ENCODE measurements around the gene COL12A1. TPM values are rescaled to one million over a fixed set of nuclear protein-coding genes. Genes with fewer than 3 reads are reported as not detected.

The COL12A1 gene
- total and polyA plus RNA-seq, 10 of the 15 experiments (the other 5 are each of a cell fraction or from before 2014, with no cell fraction given): under 0.01 to 0.69 (median 0.11) TPM; not detected in 6

DNA sequence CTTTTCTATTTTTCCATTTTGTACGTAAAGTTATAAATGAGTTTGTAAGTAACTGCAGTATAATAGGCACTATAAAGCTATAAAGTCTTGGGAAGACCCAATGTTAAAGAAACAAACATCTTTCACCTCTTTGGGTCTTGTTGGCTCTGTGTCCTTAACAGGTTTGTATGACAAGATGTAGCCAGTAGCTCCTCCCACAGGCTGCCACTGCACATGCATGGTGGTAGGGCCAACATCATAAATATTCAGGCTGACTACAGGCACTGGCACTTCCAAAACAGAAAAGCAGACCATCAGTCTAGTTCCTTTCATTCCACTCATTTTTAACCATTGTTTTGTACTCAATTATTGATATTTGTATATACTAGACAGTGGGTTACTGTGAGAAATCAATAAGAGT is 59.9 kb downstream of the COL12A1 start:
- WGBS (ENCODE audit: insufficient coverage, insufficient replicate concordance, low lambda C conversion rate, missing lambda C conversion rate): 88% methylated on average over 1 of the region's 1 CpG
- H3K36me3 ChIP-seq (ENCODE audit: control insufficient read depth in 2 of 2, insufficient read depth in 2 of 2, low read length in 1 of 2): no peaks in the 10 kb centered on the region
- H3K27me3 ChIP-seq (replicated peaks in 1 of 2; ENCODE audit: control insufficient read depth in 2 of 2, insufficient read depth in 2 of 2, low read length in 1 of 2): no peaks in the 10 kb centered on the region
- POLR2A ChIA-PET: no interaction called here
- H3K4me2 ChIP-seq (ENCODE audit: control insufficient read depth, insufficient read depth): no peak overlapping the region
- intact Hi-C loops (cut with micrococcal nuclease; ENCODE audit: unreplicated experiment): no loop called here
- CTCF ChIA-PET: no interaction called here
- H3K4me1 ChIP-seq (ENCODE audit: control insufficient read depth, insufficient read depth, low read length): no peaks in the 10 kb centered on the region; the same call in 1 of the 2 replicates
- H3K9ac ChIP-seq (ENCODE audit: control insufficient read depth, insufficient read depth, low read length): no peak overlapping the region
- SMC1A ChIA-PET (ENCODE audit: uncharacterized antibody, unreplicated experiment): no interaction called here
- in situ Hi-C loops (cut with MboI): no loop called here
- DNase-seq (ENCODE audit: low read depth, low spot score) (no peak), ATAC-seq (no peak), FAIRE-seq (no peak)
- no peaks in the 10 kb centered on the region for H3K79me2 ChIP-seq (ENCODE audit: control insufficient read depth, insufficient read depth, low read length)
- TF ChIP-seq, protein P1, sequence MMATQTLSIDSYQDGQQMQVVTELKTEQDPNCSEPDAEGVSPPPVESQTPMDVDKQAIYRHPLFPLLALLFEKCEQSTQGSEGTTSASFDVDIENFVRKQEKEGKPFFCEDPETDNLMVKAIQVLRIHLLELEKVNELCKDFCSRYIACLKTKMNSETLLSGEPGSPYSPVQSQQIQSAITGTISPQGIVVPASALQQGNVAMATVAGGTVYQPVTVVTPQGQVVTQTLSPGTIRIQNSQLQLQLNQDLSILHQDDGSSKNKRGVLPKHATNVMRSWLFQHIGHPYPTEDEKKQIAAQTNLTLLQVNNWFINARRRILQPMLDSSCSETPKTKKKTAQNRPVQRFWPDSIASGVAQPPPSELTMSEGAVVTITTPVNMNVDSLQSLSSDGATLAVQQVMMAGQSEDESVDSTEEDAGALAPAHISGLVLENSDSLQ (IDR thresholded peaks at IDR 0.05): no peak
- TF ChIP-seq YY1 (IDR thresholded peaks at IDR 0.05; ENCODE audit: low read depth, low read length): no peak
- TF ChIP-seq, protein P2, sequence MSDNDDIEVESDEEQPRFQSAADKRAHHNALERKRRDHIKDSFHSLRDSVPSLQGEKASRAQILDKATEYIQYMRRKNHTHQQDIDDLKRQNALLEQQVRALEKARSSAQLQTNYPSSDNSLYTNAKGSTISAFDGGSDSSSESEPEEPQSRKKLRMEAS (IDR thresholded peaks at IDR 0.05; ENCODE audit: low read depth, low read length): no peak
- no peak for TF ChIP-seq NR2F1 (conservative IDR thresholded peaks at IDR 0.05)
- no peak for TF ChIP-seq FOXM1 (IDR thresholded peaks at IDR 0.05; ENCODE audit: low read depth, low read length)
- TF ChIP-seq, protein P3, sequence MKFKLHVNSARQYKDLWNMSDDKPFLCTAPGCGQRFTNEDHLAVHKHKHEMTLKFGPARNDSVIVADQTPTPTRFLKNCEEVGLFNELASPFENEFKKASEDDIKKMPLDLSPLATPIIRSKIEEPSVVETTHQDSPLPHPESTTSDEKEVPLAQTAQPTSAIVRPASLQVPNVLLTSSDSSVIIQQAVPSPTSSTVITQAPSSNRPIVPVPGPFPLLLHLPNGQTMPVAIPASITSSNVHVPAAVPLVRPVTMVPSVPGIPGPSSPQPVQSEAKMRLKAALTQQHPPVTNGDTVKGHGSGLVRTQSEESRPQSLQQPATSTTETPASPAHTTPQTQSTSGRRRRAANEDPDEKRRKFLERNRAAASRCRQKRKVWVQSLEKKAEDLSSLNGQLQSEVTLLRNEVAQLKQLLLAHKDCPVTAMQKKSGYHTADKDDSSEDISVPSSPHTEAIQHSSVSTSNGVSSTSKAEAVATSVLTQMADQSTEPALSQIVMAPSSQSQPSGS (IDR thresholded peaks at IDR 0.05; ENCODE audit: low read length): no peak
- TF ChIP-seq ZNF24 (IDR thresholded peaks at IDR 0.05): no peak
- no peak for TF ChIP-seq POLR2AphosphoS5 (IDR thresholded peaks at IDR 0.05; ENCODE audit: low read length)
- TF ChIP-seq YBX1 (IDR thresholded peaks at IDR 0.05): no peak
- no peak for TF ChIP-seq POLR2A (IDR thresholded peaks at IDR 0.05; ENCODE audit: low read depth, low read length)
- no peak for TF ChIP-seq SUPT20H (IDR thresholded peaks at IDR 0.05; ENCODE audit: borderline replicate concordance, control insufficient read depth, low read depth, low read length)
- no peak for TF ChIP-seq ATF7 (IDR thresholded peaks at IDR 0.05; ENCODE audit: low read depth)
- no peaks in the 10 kb centered on the region for H4K20me1 ChIP-seq (ENCODE audit: control insufficient read depth, insufficient read depth)
- no TSS peak for BruUV-seq (replicated peaks)
- RAD21 ChIA-PET (ENCODE audit: unreplicated experiment): no interaction called here
- no peak overlapping the region for H2AFZ ChIP-seq (ENCODE audit: control insufficient read depth, low read depth, low read length)
- no peaks in the 10 kb centered on the region; the same call in 2 of the 3 replicates for H3K9me3 ChIP-seq (replicated peaks; ENCODE audit: control insufficient read depth, insufficient read depth, low read length)
- H3K27ac ChIP-seq (ENCODE audit: control insufficient read depth, insufficient read depth): no peak overlapping the region
- H3K4me3 ChIP-seq: no peak overlapping the region
